Endodermal cell (in vitro differentiated cells): Measurements from ENCODE around the gene ZNF331. TPM values are rescaled to one million over a fixed set of nuclear protein-coding genes. Genes with fewer than 3 reads are reported as not detected.

Experiments used
- DNase-seq: peaks from one replicate; pipeline ENCODE4 v3.0.0-alpha.2; 2017
- H3K27ac ChIP-seq: 2 replicates; pipeline ENCODE4 v1.5.1; 2013; ENCODE audit warnings: mild to moderate bottlenecking, low read depth, low read length, moderate library complexity
- H3K27me3 ChIP-seq: 2 replicates; pipeline ENCODE4 v1.6.1; 2013; ENCODE audit warnings: mild to moderate bottlenecking, low read length, moderate library complexity; ENCODE audit not compliant: insufficient read depth, control insufficient read depth, poor library complexity, severe bottlenecking
- H3K36me3 ChIP-seq: 2 replicates; pipeline ENCODE4 v1.7.0; 2013; ENCODE audit warnings: mild to moderate bottlenecking, low read length, moderate library complexity; ENCODE audit not compliant: control insufficient read depth, insufficient read depth
- H3K4me1 ChIP-seq: one replicate; pipeline ENCODE4 v1.7.0; 2013; ENCODE audit warnings: low read length; ENCODE audit not compliant: control insufficient read depth, insufficient read depth
- H3K4me3 ChIP-seq: 2 replicates; pipeline ENCODE4 v1.5.1; 2013; ENCODE audit warnings: mild to moderate bottlenecking, low read length, moderate library complexity
- H3K9ac ChIP-seq: 2 replicates; pipeline ENCODE4 v1.6.1; 2013; ENCODE audit warnings: mild to moderate bottlenecking, low read length, moderate library complexity; ENCODE audit not compliant: poor library complexity, severe bottlenecking; ENCODE audit errors: extremely low read depth
- H3K9me3 ChIP-seq: 2 replicates; pipeline ENCODE4 v1.6.1; 2013; ENCODE audit warnings: mild to moderate bottlenecking, low read length, moderate library complexity; ENCODE audit not compliant: control insufficient read depth
- H3K27ac Mint-ChIP-seq: 2 replicates; pipeline ENCODE4 v1.8.0; 2020; ENCODE audit warnings: mixed read lengths
- H3K27me3 Mint-ChIP-seq: 2 replicates; pipeline ENCODE4 v1.8.0; 2021; ENCODE audit warnings: mild to moderate bottlenecking, mixed read lengths; ENCODE audit not compliant: insufficient read depth
- H3K36me3 Mint-ChIP-seq: 2 replicates; pipeline ENCODE4 v1.8.0; 2020; ENCODE audit warnings: low read depth, mixed read lengths
- H3K4me1 Mint-ChIP-seq: 2 replicates; pipeline ENCODE4 v1.8.0; 2020; ENCODE audit warnings: mixed read lengths
- H3K4me3 Mint-ChIP-seq: 2 replicates; pipeline ENCODE4 v1.8.0; 2020; ENCODE audit warnings: mild to moderate bottlenecking, moderate library complexity, mixed read lengths
- H3K9me3 Mint-ChIP-seq: 2 replicates; pipeline ENCODE4 v1.8.0; 2020; ENCODE audit warnings: mild to moderate bottlenecking, mixed read lengths
- CTCF ChIP-seq: fragments of 200-600 bp; sonication (generic); conservative IDR thresholded peaks from 2 replicates; pipeline ENCODE4 v1.5.0; 2021; ENCODE audit warnings: antibody characterized with exemption, mild to moderate bottlenecking
- WGBS, 2 experiments: methylation state at CpG; one replicate each; pipeline versions ENCODE4 v1.1.5 to v1.1.7; 2013; ENCODE audit warnings: missing lambda C conversion rate in 2 of 2, mixed read lengths in 1 of 2; ENCODE audit not compliant: insufficient coverage in 1 of 2, insufficient read length in 1 of 2; 5-methylcytosine and 5-hydroxymethylcytosine counted together
- total RNA-seq, 2 donors: library from RNA; stranded (reverse); fragmentation: NEBNext Ultra II Directional in 1 of 2; extraction: Animal tissue kit (Norgen Biotek cat#: 25700) in 1 of 2; gene quantifications; 2 replicates in 1 of 2; 3 replicates in 1 of 2; pipeline ENCODE4 v1.2.1, GENCODE V29; 2021

Gene ZNF331
- total RNA-seq, 2 donors from 2014 or later, result 32.1 to 50.1 TPM

DNA sequence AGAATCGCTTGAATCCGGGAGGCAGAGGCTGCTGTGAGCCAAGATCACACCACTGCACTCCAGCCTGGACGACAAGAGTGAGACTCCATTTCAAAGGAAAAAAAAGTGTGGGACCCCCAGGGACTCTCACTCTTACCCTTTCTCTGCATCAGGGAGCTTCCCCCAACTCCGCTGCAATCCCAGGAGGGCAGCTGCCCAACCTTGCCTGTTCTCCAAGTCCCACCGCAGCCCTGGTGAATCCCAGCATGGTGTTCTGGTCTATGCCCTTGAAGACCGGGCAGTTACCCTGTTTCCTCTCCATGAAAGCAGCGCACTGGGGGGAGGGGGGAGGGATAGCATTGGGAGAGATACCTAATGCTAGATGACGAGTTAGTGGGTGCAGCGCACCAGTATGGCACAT is 58.1 kb downstream of the ZNF331 start:
- H3K27ac ChIP-seq, result no peak overlapping the region
- H3K27me3 ChIP-seq, result no peaks in the 10 kb centered on the region
- TF ChIP-seq CTCF, result no peak
- H3K4me1 ChIP-seq, result peaks cover 6% of the 10 kb centered on the region
- peaks cover 19% of the 10 kb centered on the region for H3K4me1 Mint-ChIP-seq
- peak overlapping the region; percentile 30 for H3K4me3 Mint-ChIP-seq
- DNase-seq, result peak; percentile 75
- H3K36me3 ChIP-seq, result no peaks in the 10 kb centered on the region
- no peak overlapping the region for H3K4me3 ChIP-seq
- peak overlapping the region; percentile 96 for H3K27ac Mint-ChIP-seq
- H3K9me3 Mint-ChIP-seq, result no peaks in the 10 kb centered on the region
- no peaks in the 10 kb centered on the region for H3K27me3 Mint-ChIP-seq
- H3K9ac ChIP-seq, result peak overlapping the region; percentile 71
- WGBS, 2 experiments, result 67 to 78% methylated on average over 3 to 7 of the region's 9 CpGs
- H3K36me3 Mint-ChIP-seq, result no peaks in the 10 kb centered on the region
- no peaks in the 10 kb centered on the region for H3K9me3 ChIP-seq

DNA sequence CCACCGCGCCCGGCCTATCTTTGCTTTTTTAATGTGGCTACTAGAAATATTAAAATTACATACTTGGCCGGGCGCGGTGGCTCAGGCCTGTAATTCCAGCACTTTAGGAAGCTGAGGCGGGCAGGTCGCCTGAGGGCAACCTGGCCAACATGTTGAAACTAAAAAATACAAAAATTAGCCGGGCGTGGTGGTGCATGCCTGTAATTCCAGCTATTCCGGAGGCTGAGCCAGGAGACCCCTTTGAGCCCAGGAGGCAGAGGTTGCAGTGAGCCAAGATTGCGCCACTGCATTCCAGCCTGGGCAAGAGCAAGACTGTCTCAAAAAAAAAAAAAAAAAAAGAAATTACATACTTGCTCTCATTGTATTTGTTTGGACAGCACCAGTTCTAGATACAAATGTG is 59.1 kb downstream of the ZNF331 start:
- DNase-seq, result no peak
- H3K27ac ChIP-seq, result no peak overlapping the region
- H3K9me3 ChIP-seq, result no peaks in the 10 kb centered on the region
- H3K27ac Mint-ChIP-seq, result no peak overlapping the region
- no peak overlapping the region for H3K4me3 Mint-ChIP-seq
- 82 to 98% methylated on average over 9 to 12 of the region's 12 CpGs for WGBS, 2 experiments
- H3K36me3 ChIP-seq, result no peaks in the 10 kb centered on the region
- no peaks in the 10 kb centered on the region for H3K27me3 Mint-ChIP-seq
- no peak overlapping the region for H3K9ac ChIP-seq
- H3K36me3 Mint-ChIP-seq, result no peaks in the 10 kb centered on the region
- peaks cover 6% of the 10 kb centered on the region for H3K4me1 ChIP-seq
- H3K4me1 Mint-ChIP-seq, result peaks cover 24% of the 10 kb centered on the region
- no peaks in the 10 kb centered on the region for H3K9me3 Mint-ChIP-seq
- no peak for TF ChIP-seq CTCF
- no peak overlapping the region for H3K4me3 ChIP-seq
- no peaks in the 10 kb centered on the region for H3K27me3 ChIP-seq

GRCh38 chr19:53598361-53598760 is 60.4 kb downstream of the ZNF331 start:
- Mint-ChIP-seq H3K27ac (peak overlapping the region; percentile 37), H3K4me1 (peaks cover 29% of the 10 kb centered on the region), H3K9me3 (no peaks in the 10 kb centered on the region), H3K27me3 (no peaks in the 10 kb centered on the region), H3K36me3 (no peaks in the 10 kb centered on the region), H3K4me3 (no peak overlapping the region)
- Histone ChIP-seq H3K9me3 (no peaks in the 10 kb centered on the region), H3K4me3 (no peak overlapping the region), H3K36me3 (no peaks in the 10 kb centered on the region), H3K9ac (no peak overlapping the region), H3K4me1 (peaks cover 6% of the 10 kb centered on the region), H3K27me3 (no peaks in the 10 kb centered on the region), H3K27ac (no peak overlapping the region)
- no peak for TF ChIP-seq CTCF
- WGBS, 2 experiments, result 93 to 96% methylated on average over 10 of the region's 10 CpGs
- no peak for DNase-seq
